ENCODE results near the gene RADIL.
A peak's percentile ranks its signal among the peaks of the same experiment; 100 is the strongest.

RADIL gene

DNA sequence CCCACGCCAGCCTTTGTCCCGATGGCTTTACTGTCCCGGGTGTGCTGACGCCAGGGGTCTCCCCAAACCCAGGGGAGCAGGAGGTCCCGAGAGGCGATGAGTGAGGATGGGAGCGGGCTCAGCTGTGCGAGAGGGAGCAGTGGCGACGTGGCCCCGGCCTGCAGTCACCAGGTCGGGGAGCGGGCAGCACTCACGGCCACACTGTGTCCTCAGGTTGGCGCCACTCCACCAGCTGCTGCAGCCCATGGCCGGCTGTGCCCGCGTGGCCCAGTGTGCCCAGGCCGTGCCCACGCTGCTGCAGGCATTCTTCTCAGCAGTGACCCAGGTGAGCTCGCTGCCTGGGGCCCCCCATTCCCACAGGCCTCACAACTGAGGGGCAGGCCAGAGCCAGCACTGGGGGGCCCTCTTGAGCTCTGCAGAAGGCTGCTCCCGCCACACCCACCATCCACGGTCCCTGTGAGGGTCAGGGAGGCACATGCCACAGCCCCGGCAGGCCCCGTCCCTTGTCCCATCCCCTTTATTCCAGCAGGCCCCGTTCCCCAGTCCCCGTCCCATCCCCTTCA is 94.8 kb downstream of the RADIL start:
- no peak overlapping the region for H3K4me3 ChIP-seq (ENCODE audit: low read depth, low read length)

DNA sequence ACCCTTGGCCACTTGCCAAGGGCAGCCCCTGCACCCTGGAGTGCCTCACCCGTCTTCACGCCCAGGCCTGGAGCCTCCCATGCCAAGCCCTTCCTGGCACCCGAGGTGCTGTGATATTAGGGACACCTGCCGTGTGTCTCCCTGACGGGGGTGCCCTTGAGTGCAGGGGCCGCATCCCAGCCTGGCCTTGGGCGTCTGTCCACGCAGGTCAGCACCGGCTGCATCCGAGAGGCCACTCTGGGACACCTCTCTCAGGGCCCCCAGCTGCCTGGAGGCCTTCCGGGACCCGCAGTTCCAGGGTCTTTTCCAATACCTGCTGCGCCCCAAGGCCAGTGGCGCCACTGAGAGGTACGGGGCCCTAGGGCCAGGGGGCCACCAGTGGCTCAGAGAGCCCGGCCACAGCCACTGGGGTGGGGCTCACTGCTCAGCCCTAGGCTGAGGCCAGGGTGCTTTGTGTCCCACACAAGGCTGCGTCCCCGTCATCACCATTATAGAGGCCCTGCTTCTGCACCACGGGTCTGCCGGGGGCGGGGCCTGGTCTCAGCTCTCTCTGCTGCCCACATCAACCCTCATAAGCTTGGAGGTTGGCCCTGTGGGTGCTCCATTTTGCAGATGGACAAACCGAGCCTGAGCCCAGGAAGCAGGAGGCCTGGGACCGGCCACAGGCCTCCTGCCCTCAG is 95.4 kb downstream of the RADIL start:
- no peak overlapping the region for H3K4me3 ChIP-seq (ENCODE audit: low read depth, low read length)
- DNase-seq (ENCODE audit: low read depth): no peak

More for the DNA sequence above, 94.8 kb downstream of the RADIL start:
- no peak for DNase-seq (ENCODE audit: low read depth)

DNA sequence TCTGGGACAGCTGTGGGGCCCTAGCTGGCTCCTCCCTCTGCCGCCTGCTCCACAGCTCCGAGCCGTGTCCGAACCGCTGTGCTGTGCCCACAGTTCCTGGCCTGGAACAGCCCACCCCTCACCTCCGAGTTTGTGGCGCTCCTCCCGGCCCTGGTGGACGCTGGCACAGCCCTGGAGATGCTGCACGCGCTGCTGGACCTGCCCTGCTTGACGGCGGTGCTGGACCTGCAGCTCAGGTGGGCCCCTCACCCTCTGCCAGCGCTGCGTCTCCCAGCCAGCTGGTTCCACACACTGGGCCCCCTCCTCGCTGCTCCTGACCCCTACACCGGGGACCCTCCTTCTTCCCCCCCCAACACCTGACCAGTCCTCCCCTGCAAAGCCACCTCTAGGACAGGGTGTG is 96.0 kb downstream of the RADIL start:
- DNase-seq (ENCODE audit: low read depth): no peak
- no peak overlapping the region for H3K4me3 ChIP-seq (ENCODE audit: low read depth, low read length)

DNA sequence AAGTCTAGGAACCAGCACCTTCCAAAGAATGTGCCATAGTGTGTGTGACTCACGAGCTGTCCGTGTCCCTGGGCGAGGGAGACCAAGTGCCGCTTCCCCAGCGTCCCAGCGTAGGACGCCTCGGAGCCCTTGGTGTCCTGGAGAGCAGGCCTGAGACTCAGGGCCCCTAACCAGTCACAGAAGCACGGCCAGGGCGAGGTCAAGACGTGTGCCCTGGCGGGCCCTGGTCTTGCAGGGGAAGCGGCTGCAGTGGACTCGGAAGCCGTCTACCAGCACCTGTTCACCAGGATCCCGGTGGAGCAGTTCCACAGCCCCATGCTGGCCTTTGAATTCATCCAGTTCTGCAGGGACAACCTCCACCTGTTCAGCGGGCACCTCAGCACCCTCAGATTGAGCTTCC is 97.5 kb downstream of the RADIL start:
- DNase-seq (ENCODE audit: low read depth): no peak
- no peak overlapping the region for H3K4me3 ChIP-seq (ENCODE audit: low read depth, low read length)

DNA sequence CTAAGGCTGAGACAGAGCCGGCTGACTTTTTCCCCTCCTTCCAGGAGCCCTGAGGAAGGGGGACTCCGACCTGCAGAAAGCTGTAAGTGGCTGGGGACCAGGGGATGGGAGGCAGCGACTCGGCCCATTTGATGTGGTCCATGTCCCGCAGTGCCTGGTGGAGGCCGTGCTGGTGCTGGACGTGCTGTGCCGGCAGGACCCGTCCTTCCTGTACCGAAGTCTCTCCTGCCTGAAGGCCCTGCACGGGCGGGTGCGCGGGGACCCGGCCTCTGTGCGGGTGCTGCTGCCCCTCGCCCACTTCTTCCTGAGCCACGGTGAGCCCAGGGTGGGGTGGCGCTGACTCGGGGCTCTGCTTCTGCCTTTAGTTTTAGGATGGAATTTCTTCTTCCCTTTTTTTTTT is 98.1 kb downstream of the RADIL start:
- DNase-seq (ENCODE audit: low read depth): no peak
- no peak overlapping the region for H3K4me3 ChIP-seq (ENCODE audit: low read depth, low read length)

DNA sequence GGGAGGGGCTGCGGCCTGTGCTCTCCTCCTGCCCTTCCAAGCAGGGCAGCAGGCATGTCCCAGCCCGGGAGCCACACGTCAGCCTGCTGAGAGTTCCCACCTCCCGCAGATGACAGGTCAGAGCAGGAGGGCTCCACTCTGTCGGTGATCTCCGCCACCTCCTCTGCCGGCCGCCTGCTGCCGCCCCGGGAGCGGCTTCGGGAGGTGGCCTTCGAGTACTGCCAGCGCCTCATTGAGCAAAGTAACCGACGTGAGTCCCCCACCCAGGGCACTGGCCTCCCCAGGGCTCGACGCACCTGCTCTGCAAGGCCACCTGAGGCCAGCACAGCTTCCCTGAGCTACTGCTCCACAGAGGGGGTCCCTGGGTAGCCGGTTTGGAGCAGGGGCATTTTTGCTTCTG is 98.7 kb downstream of the RADIL start:
- H3K4me3 ChIP-seq (ENCODE audit: low read depth, low read length): no peak overlapping the region
- DNase-seq (ENCODE audit: low read depth): no peak

DNA sequence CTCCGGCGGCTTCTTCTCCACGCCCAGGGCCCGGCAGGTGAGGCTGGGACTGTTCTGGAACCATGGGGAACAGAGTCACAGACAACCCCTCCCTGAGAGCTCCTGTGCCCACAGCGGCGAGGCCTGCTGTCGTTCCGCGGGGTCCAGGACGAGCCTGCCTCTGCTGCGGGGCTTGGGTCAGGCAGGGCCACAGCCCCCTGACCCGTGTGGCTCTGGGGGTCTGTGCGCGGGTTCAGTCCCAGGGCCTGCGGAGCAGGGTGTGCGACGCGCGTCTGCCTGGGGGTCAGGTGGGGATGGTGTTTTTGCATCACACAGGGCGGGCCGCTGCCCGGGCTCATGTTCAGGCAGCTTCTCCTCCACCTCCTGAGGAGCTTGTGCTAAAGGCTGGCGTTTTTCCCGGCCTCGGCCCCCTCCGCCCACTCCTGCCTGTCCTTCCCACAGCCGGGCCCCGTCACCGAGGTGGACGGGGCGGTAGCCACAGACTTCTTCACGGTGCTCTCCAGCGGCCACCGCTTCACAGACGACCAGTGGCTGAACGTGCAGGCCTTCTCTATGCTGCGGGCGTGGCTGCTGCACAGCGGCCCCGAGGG is 99.7 kb downstream of the RADIL start:
- DNase-seq (ENCODE audit: low read depth): no peak
- H3K4me3 ChIP-seq (ENCODE audit: low read depth, low read length): no peak overlapping the region

DNA sequence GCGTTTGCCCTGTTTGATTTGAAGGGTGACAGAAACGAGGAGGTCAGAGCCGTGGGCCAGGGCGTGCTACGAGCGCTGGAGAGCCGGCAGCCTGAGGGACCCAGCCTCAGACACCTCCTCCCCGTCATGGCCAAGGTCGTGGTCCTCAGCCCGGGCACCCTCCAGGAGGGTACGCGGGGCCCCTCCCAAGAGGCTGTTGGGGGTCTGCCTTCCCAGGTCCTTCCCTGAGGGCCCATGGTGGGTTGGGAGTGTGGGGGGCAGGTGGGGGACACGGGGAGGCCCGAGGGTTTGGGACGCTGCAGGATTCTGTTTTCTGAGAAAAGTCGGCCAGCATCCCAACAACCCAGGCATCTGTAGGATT is 100.2 kb downstream of the RADIL start:
- no peak for DNase-seq (ENCODE audit: low read depth)
- no peak overlapping the region for H3K4me3 ChIP-seq (ENCODE audit: low read depth, low read length)

DNA sequence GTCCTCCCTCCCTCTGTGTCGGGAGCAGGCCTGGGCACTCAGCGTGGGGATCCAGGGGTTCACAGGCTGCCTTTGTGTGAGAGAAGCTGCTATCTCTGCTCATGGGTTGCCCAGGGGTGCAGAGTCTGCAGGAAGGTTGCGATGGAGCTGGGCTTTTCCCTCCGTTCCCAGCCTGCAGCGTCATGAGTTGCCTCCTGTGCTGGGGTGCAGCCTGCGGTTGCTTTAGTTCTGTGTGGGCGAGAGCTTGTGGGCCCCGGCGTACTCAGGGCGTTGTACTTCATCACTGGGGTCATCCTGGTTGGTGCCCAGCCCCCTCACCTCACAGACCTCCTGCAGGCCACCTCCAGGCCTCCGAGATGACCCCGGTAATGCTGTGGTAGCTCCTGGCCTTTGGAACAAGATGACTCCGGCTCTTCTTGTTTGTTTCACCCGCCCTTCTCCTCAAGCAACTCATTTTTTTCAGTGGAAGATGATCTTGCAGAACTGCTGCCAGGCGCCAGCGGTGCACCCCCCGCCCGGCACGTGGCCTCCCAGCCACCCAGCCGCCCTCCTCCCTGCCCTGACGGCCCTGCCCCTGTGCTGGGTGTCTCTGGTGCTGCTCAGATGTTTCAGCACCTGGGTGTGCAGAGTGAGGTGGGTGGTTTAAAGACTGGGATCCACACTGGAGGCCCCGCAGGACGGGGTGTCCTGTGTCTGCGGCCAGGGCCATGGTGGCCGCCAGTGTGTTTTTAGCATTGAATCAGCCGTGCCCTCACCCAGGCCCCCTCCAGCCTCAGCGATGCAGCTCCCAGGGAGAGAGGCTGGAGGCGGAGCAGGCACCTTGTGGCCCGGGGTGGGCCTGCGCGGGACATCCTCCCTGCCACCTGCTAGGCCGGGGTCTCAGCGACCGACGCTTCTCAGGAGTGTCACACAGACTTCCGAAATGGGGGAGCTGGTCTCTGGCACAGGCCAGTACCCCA is 100.9 kb downstream of the RADIL start:
- DNase-seq (ENCODE audit: low read depth): no peak
- H3K4me3 ChIP-seq (ENCODE audit: low read depth, low read length): no peak overlapping the region

DNA sequence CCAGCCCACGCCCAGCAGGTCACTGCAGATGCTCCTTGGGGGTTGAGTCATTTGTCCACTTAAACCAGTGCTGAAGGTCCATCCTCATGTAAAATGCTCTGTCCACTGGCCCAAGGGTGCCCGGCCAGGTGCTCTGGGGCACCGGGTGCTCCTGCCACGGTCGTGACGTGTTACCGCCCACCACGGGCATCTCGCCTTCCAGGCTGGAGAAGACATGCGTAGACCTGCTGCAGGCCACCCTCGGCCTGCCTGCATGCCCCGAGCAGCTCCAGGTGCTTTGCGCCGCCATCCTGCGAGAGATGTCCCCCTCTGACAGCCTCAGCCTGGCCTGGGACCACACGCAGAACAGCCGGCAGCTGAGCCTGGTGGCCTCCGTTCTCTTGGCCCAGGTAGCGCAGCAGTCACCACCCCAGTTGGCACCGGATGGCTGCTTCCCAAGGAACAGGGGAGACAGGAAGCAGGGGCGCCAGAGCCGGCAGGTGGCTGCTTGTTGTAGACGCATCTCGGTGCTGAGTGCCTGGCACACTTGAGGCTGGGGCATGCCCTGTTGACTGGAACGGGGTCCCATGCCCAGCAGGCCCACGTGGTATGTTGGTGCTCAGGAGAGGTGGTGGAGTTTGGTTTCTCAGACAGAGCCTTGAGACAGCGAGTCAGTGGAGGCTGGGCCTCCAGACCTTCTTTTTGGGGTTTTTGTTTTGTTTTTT is 102.0 kb downstream of the RADIL start:
- no peak for DNase-seq (ENCODE audit: low read depth)
- H3K4me3 ChIP-seq (ENCODE audit: low read depth, low read length): no peak overlapping the region

DNA sequence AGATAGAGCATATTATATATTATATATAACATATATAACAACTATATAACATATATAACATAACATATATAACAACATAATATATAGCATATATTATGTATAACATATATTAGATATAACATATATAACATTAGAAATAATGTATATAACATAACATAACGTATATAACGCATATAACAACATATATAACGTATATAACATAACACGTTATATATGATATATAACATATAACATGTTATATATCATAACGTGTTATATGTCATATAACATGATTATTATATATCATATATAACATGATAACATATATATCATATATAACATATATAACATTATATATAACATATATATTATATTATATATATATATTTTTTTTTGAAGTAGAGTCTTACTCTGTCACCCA is 104.4 kb downstream of the RADIL start:
- DNase-seq (ENCODE audit: low read depth): no peak
- no peak overlapping the region for H3K4me3 ChIP-seq (ENCODE audit: low read depth, low read length)

DNA sequence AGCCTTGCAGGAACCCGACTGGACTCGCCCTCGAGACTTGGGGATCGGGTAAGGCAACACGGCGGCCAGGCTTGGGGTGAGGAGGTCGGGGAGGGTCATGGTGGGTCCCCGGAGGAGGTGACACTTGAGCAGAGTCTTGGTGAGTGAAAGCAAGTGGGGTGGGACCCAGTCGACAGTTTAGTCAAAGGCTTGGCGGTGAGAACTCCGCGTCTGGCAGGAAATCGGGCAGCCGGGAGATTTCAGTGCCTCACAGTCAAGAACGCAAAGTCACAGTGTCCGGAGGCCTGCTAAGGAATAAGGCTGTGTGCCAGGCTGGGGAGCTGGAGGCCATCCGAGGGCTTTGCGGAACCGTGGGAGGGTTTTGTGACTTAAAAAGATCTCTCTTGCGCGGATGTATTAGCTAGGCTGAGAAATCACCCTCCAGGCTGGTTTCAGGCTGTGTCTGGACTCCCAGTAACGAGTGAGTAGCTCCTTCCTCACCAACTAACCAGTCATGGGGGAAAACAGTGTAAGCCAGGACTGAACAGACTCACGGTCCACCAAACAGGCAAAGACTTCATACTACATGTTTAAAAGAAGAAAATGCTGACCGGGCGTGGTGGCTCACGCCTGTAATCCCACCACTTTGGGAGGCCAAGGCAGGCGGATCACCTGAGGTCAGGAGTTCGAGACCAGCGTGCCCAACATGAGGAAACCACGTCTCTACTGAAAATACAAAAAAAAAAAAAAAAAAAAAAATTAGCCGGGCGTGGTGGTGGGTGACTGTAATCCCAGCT is 107.5 kb downstream of the RADIL start:
- no peak for DNase-seq (ENCODE audit: low read depth)
- peak overlapping the region; percentile 96 for H3K4me3 ChIP-seq (ENCODE audit: low read depth, low read length)

DNA sequence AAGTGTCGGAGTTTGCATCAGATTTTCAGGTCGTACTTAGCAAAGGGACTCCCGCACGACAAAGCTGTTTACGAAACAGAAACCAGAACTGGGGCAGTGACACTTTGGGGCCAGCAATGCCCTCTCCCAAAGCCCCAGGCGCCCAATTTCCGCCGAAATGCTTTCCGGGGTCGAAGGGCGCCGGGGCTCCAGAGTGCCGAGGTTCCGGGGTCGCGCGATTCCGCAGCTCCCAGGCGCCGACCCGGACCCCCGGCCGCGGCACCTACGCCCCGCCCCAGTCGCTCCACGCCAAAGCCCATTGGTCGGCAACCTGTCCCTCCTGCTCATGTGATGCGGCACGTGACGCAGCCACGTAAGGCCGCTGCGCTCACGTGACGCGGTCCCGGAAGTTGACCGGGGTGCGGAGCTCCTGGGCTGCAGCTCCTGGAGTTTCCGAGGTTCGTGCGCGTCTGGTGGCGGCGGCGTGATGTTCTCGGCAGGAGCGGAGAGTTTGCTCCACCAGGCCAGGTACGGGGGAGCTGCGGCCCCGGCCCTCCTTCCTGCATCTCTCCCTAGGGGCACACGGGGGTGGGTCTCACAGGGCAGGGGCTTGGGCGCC is 108.2 kb downstream of the RADIL start, which contains the start of gene AP5Z1:
Gene AP5Z1, plus strand, starts transcription at position 374 of the 598 bp plus-strand sequence. Its CDS starts 93 bp downstream, at position 467.
- H3K4me3 ChIP-seq (ENCODE audit: low read depth, low read length): peak within 1 kb of the TSS; percentile 96
- DNase-seq (ENCODE audit: low read depth): peak; percentile 88

DNA sequence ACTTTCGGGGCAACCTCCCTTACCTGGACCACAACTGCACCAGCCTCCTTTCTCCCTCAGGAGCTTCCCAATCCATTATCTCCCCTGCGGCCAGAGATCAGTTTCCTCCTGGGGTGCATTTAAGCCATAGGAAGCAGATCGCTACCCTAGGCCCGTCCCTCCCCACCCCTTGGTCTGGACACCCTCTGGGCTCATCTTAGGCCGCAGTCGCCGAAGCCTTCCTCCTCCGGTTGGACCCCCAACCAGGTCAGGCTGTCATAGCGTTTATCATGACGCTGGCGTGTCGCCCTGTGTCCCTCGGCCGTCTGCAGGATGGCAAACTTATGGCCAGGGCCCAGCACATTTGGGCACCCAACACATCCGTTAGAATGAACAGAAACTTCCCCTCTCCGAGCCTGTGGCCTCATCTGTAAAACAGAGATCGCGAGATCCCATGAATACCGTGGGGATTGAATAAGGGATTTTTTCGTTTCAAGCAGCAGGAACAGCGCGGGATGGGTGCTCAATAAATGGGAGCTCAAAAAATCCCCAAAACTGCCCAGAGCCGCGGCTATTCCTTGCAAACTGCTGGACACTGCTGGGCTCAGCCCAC is 108.8 kb downstream of the RADIL start:
- peak; percentile 40 for DNase-seq (ENCODE audit: low read depth)

DNA sequence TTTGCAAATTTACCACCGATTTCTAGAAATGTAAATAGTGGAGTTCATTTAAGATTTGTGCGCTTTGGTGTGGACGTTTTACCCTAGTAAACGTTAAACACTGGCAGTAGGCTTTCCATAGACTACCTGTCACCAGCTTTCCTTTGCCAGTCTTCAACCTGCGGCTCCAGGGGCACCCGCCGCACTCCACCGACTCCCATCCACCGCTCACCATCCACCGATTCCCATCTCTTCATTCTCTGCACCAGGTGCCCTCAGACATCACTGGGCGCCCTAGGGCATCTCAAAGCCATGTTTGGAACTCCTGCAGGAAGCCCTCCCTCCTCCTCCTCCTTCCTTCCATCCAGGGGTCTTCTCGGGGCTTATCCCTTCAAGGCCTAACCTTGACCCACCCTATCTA is 109.5 kb downstream of the RADIL start:
- H3K4me3 ChIP-seq (ENCODE audit: low read depth, low read length): no peak overlapping the region
- DNase-seq (ENCODE audit: low read depth): no peak

More for the DNA sequence above, 108.8 kb downstream of the RADIL start:
- peak overlapping the region; percentile 96 for H3K4me3 ChIP-seq (ENCODE audit: low read depth, low read length)

DNA sequence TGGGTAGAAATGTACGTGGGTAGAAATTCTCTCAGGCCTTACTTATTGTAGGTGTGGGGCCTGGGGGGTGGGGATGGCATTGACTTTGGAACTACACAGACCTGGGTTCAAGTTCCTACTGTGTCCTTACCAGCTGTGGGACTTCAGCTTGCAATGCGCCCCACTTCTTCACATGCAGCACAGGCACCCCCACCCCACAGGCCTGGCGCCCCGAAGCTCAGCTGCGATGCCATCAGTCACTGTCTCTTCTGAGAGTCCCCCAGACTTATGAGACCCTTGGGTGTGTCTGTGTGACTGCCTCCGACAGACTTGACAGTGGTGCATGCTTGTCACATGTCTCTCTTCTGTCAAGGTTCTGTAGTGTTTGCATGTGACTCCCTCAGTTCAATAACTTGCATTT is 111.2 kb downstream of the RADIL start:
- H3K4me3 ChIP-seq (ENCODE audit: low read depth, low read length): no peak overlapping the region
- no peak for DNase-seq (ENCODE audit: low read depth)

DNA sequence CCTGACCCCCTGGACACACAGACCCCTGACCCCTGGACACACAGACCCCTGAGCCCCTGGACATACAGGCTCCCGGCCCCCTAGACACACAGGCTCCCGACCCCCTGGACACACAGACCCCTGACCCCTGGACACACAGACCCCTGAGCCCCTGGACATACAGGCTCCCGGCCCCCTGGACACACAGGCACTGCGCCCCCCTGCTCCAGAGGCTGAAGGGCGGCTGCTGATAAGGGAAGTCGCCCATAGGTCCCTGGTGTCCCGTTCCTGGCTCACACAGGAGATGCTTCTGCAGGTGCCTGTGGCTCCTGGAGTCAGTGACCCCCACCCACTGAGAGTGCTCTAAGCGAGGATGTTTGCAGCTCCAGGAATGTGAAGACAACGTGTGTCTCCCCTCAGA is 111.8 kb downstream of the RADIL start:
- no peak overlapping the region for H3K4me3 ChIP-seq (ENCODE audit: low read depth, low read length)
- no peak for DNase-seq (ENCODE audit: low read depth)

DNA sequence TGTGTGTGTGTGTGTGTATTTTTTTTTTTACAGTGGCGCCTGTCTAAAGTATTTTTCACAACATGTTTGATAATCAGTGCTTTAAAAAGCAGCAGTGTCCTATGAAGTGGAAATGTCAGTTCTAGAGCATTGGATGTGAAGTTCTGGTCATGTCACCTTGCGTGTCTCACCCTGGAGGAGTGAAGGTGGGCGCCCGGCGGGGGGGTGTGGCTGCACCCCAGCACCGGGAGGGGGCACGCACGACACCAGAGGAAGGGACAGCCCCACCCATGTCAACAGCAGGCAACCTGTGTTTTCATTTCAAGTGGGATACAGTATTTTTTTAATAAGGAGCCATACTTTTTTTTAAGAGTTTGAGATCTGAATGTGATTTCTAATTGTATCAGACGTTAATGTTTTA is 112.6 kb downstream of the RADIL start:
- DNase-seq (ENCODE audit: low read depth): no peak
- H3K4me3 ChIP-seq (ENCODE audit: low read depth, low read length): no peak overlapping the region

Data from skeletal muscle cell (primary cell).